ENCODE measurements around the gene PTPRO.

The PTPRO gene

GRCh38 chr12:15322164-15323061, at the start of gene PTPRO:
TSS of gene PTPRO (plus strand) at chr12:15322508.
- no peak for DNase-seq (ENCODE audit: low spot score)

GRCh38 chr12:15273896-15274295, 48.4 kb upstream of the PTPRO start:
- no peak for DNase-seq (ENCODE audit: low spot score)

GRCh38 chr12:15274561-15274967, 47.7 kb upstream of the PTPRO start:
- no peak for DNase-seq (ENCODE audit: low spot score)

GRCh38 chr12:15276088-15276698, 46.1 kb upstream of the PTPRO start:
- DNase-seq (ENCODE audit: low spot score): peak; percentile 52

GRCh38 chr12:15278816-15279658, 43.3 kb upstream of the PTPRO start:
- peak; percentile 63 for DNase-seq (ENCODE audit: low spot score)

GRCh38 chr12:15280930-15281329, 41.4 kb upstream of the PTPRO start:
- no peak for DNase-seq (ENCODE audit: low spot score)

GRCh38 chr12:15289192-15289591, 33.1 kb upstream of the PTPRO start:
- DNase-seq (ENCODE audit: low spot score): no peak

- DNase-seq (ENCODE audit: low spot score): no peak
Observed at GRCh38 chr12:15293731-15294130, 28.6 kb upstream of the PTPRO start.

GRCh38 chr12:15299947-15300346, 22.4 kb upstream of the PTPRO start:
- DNase-seq (ENCODE audit: low spot score): no peak

GRCh38 chr12:15304296-15304695, 18.0 kb upstream of the PTPRO start:
- no peak for DNase-seq (ENCODE audit: low spot score)

- DNase-seq (ENCODE audit: low spot score): no peak
Observed at GRCh38 chr12:15306605-15307004, 15.7 kb upstream of the PTPRO start.

GRCh38 chr12:15307079-15307478, 15.2 kb upstream of the PTPRO start:
- no peak for DNase-seq (ENCODE audit: low spot score)

- no peak for DNase-seq (ENCODE audit: low spot score)
Observed at GRCh38 chr12:15318841-15319240, 3.5 kb upstream of the PTPRO start.

GRCh38 chr12:15320881-15321280, 1.4 kb upstream of the PTPRO start:
- DNase-seq (ENCODE audit: low spot score): no peak

- DNase-seq (ENCODE audit: low spot score): no peak
Observed at GRCh38 chr12:15323480-15323879, 1.2 kb downstream of the PTPRO start.

- DNase-seq (ENCODE audit: low spot score): no peak
Observed at GRCh38 chr12:15329891-15330290, 7.6 kb downstream of the PTPRO start.

GRCh38 chr12:15334225-15334624, 11.9 kb downstream of the PTPRO start:
- DNase-seq (ENCODE audit: low spot score): no peak

GRCh38 chr12:15335959-15336358, 13.7 kb downstream of the PTPRO start:
- DNase-seq (ENCODE audit: low spot score): no peak

GRCh38 chr12:15336768-15337553, 14.7 kb downstream of the PTPRO start:
- DNase-seq (ENCODE audit: low spot score): peak; percentile 42

- no peak for DNase-seq (ENCODE audit: low spot score)
Observed at GRCh38 chr12:15341371-15341770, 19.1 kb downstream of the PTPRO start.

GRCh38 chr12:15344561-15344960, 22.3 kb downstream of the PTPRO start:
- DNase-seq (ENCODE audit: low spot score): no peak

- no peak for DNase-seq (ENCODE audit: low spot score)
Observed at GRCh38 chr12:15346488-15346887, 24.2 kb downstream of the PTPRO start.
